ENCODE results near the gene PTPRK.

Gene PTPRK

GRCh38 chr6:127998985-127999384, 521.4 kb downstream of the PTPRK start:
- H3K18ac ChIP-seq (ENCODE audit: low read length): no peak overlapping the region

GRCh38 chr6:127997496-127998164, 522.8 kb downstream of the PTPRK start:
- Histone ChIP-seq H2BK15ac (ENCODE audit: low read length) (no peak overlapping the region), H2AK5ac (ENCODE audit: low read depth, low read length) (no peak overlapping the region), H2BK12ac (ENCODE audit: low read length) (no peak overlapping the region), H3K79me1 (ENCODE audit: low read depth, low read length) (no peaks in the 10 kb centered on the region), H4K91ac (ENCODE audit: low read depth, low read length, poor library complexity) (no peak overlapping the region), H3K23ac (ENCODE audit: low read depth, low read length, poor library complexity) (no peak overlapping the region), H3K4me2 (ENCODE audit: insufficient read depth, low read length, poor library complexity, severe bottlenecking) (no peak overlapping the region), H3K9me3 (replicated peaks in 1 of 2; ENCODE audit: control insufficient read depth in 2 of 2, insufficient read depth in 1 of 2, low read depth in 1 of 2, low read length in 2 of 2) (no peaks in the 10 kb centered on the region), H3K18ac (ENCODE audit: low read length) (no peak overlapping the region), H3K27me3 (ENCODE audit: control insufficient read depth in 3 of 3, insufficient read depth in 3 of 3, low read depth in 1 of 3, low read length in 3 of 3) (no peaks in the 10 kb centered on the region), H3K36me3 (replicated peaks in 1 of 2; ENCODE audit: control insufficient read depth in 2 of 2, insufficient read depth in 2 of 2, low read length in 2 of 2) (peaks cover 0 to 3% of the 10 kb centered on the region in 2 donors), H3K27ac (replicated peaks; ENCODE audit: low read length) (no peak overlapping the region), H4K8ac (ENCODE audit: low read depth, low read length) (no peak overlapping the region), H2AFZ (ENCODE audit: low read length) (no peak overlapping the region), H2BK5ac (ENCODE audit: low read length) (no peak overlapping the region), H3K14ac (ENCODE audit: low read length) (no peak overlapping the region), H3K9ac (ENCODE audit: low read depth, low read length, poor library complexity) (no peak overlapping the region), H3K4me3 (ENCODE audit: low read length in 2 of 2) (no peak overlapping the region), H3K4ac (ENCODE audit: low read length) (no peak overlapping the region), H2BK120ac (ENCODE audit: low read depth, low read length) (no peak overlapping the region), H3K4me1 (ENCODE audit: control insufficient read depth in 2 of 2, insufficient read depth in 1 of 2, low read depth in 1 of 2, low read length in 2 of 2) (no peaks in the 10 kb centered on the region)
- WGBS, 2 donors (ENCODE audit: extremely low coverage in 2 of 2, insufficient read length in 2 of 2, insufficient replicate concordance in 1 of 2): no CpG with 5 or more reads among the region's 3 CpGs
- no peak for DNase-seq (ENCODE audit: low spot score)

More at GRCh38 chr6:127998985-127999384, 521.4 kb downstream of the PTPRK start:
- WGBS, 2 donors (ENCODE audit: extremely low coverage in 2 of 2, insufficient read length in 2 of 2, insufficient replicate concordance in 1 of 2): no CpG with 5 or more reads among the region's 4 CpGs
- no peak overlapping the region for H3K9ac ChIP-seq (ENCODE audit: low read depth, low read length, poor library complexity)
- H2BK120ac ChIP-seq (ENCODE audit: low read depth, low read length): no peak overlapping the region
- no peak for DNase-seq (ENCODE audit: low spot score)
- no peak overlapping the region for H3K14ac ChIP-seq (ENCODE audit: low read length)
- H3K4me2 ChIP-seq (ENCODE audit: insufficient read depth, low read length, poor library complexity, severe bottlenecking): no peak overlapping the region
- no peaks in the 10 kb centered on the region for H3K27me3 ChIP-seq (ENCODE audit: control insufficient read depth in 3 of 3, insufficient read depth in 3 of 3, low read depth in 1 of 3, low read length in 3 of 3)
- no peak overlapping the region for H2AK5ac ChIP-seq (ENCODE audit: low read depth, low read length)
- no peak overlapping the region for H2BK12ac ChIP-seq (ENCODE audit: low read length)
- H3K4me1 ChIP-seq (ENCODE audit: control insufficient read depth in 2 of 2, insufficient read depth in 1 of 2, low read depth in 1 of 2, low read length in 2 of 2): no peaks in the 10 kb centered on the region
- no peak overlapping the region for H2AFZ ChIP-seq (ENCODE audit: low read length)
- no peak overlapping the region for H3K4ac ChIP-seq (ENCODE audit: low read length)
- no peak overlapping the region for H4K91ac ChIP-seq (ENCODE audit: low read depth, low read length, poor library complexity)
- H4K8ac ChIP-seq (ENCODE audit: low read depth, low read length): no peak overlapping the region
- H2BK5ac ChIP-seq (ENCODE audit: low read length): no peak overlapping the region
- no peak overlapping the region for H2BK15ac ChIP-seq (ENCODE audit: low read length)
- no peak overlapping the region for H3K27ac ChIP-seq (replicated peaks; ENCODE audit: low read length)
- peaks cover 0 to 3% of the 10 kb centered on the region in 2 donors for H3K36me3 ChIP-seq (replicated peaks in 1 of 2; ENCODE audit: control insufficient read depth in 2 of 2, insufficient read depth in 2 of 2, low read length in 2 of 2)
- H3K4me3 ChIP-seq (ENCODE audit: low read length in 2 of 2): no peak overlapping the region
- no peaks in the 10 kb centered on the region for H3K9me3 ChIP-seq (replicated peaks in 1 of 2; ENCODE audit: control insufficient read depth in 2 of 2, insufficient read depth in 1 of 2, low read depth in 1 of 2, low read length in 2 of 2)
- H3K23ac ChIP-seq (ENCODE audit: low read depth, low read length, poor library complexity): no peak overlapping the region
- H3K79me1 ChIP-seq (ENCODE audit: low read depth, low read length): no peaks in the 10 kb centered on the region

- H3K14ac ChIP-seq (ENCODE audit: low read length): no peak overlapping the region
- H3K9ac ChIP-seq (ENCODE audit: low read depth, low read length, poor library complexity): no peak overlapping the region
- no peak overlapping the region for H2AFZ ChIP-seq (ENCODE audit: low read length)
- no peaks in the 10 kb centered on the region for H3K9me3 ChIP-seq (replicated peaks in 1 of 2; ENCODE audit: control insufficient read depth in 2 of 2, insufficient read depth in 1 of 2, low read depth in 1 of 2, low read length in 2 of 2)
- no peak overlapping the region for H3K4me2 ChIP-seq (ENCODE audit: insufficient read depth, low read length, poor library complexity, severe bottlenecking)
- H2BK15ac ChIP-seq (ENCODE audit: low read length): no peak overlapping the region
- no peak overlapping the region for H2BK12ac ChIP-seq (ENCODE audit: low read length)
- H3K23ac ChIP-seq (ENCODE audit: low read depth, low read length, poor library complexity): no peak overlapping the region
- H3K27ac ChIP-seq (replicated peaks; ENCODE audit: low read length): no peak overlapping the region
- no peak overlapping the region for H3K4ac ChIP-seq (ENCODE audit: low read length)
- H4K8ac ChIP-seq (ENCODE audit: low read depth, low read length): no peak overlapping the region
- H2BK120ac ChIP-seq (ENCODE audit: low read depth, low read length): no peak overlapping the region
- H3K36me3 ChIP-seq (replicated peaks in 1 of 2; ENCODE audit: control insufficient read depth in 2 of 2, insufficient read depth in 2 of 2, low read length in 2 of 2): peaks cover 0 to 3% of the 10 kb centered on the region in 2 donors
- H3K18ac ChIP-seq (ENCODE audit: low read length): no peak overlapping the region
- no peak overlapping the region for H2BK5ac ChIP-seq (ENCODE audit: low read length)
- H3K4me1 ChIP-seq (ENCODE audit: control insufficient read depth in 2 of 2, insufficient read depth in 1 of 2, low read depth in 1 of 2, low read length in 2 of 2): no peaks in the 10 kb centered on the region
- no peaks in the 10 kb centered on the region for H3K27me3 ChIP-seq (ENCODE audit: control insufficient read depth in 3 of 3, insufficient read depth in 3 of 3, low read depth in 1 of 3, low read length in 3 of 3)
- H2AK5ac ChIP-seq (ENCODE audit: low read depth, low read length): no peak overlapping the region
- no peak overlapping the region for H4K91ac ChIP-seq (ENCODE audit: low read depth, low read length, poor library complexity)
- no CpG with 5 or more reads among the region's 3 CpGs for WGBS, 2 donors (ENCODE audit: extremely low coverage in 2 of 2, insufficient read length in 2 of 2, insufficient replicate concordance in 1 of 2)
- DNase-seq (ENCODE audit: low spot score): no peak
- H3K79me1 ChIP-seq (ENCODE audit: low read depth, low read length): no peaks in the 10 kb centered on the region
- no peak overlapping the region for H3K4me3 ChIP-seq (ENCODE audit: low read length in 2 of 2)
Observed at GRCh38 chr6:127996925-127997324, 523.5 kb downstream of the PTPRK start.

- H3K14ac ChIP-seq (ENCODE audit: low read length): no peak overlapping the region
- no peak overlapping the region for H2AK5ac ChIP-seq (ENCODE audit: low read depth, low read length)
- H3K9ac ChIP-seq (ENCODE audit: low read depth, low read length, poor library complexity): no peak overlapping the region
- no peak overlapping the region for H3K4ac ChIP-seq (ENCODE audit: low read length)
- no peak overlapping the region for H4K8ac ChIP-seq (ENCODE audit: low read depth, low read length)
- no peak overlapping the region for H2BK15ac ChIP-seq (ENCODE audit: low read length)
- no peak overlapping the region for H2BK5ac ChIP-seq (ENCODE audit: low read length)
- H3K27ac ChIP-seq (replicated peaks; ENCODE audit: low read length): no peak overlapping the region
- WGBS, 2 donors (ENCODE audit: extremely low coverage in 2 of 2, insufficient read length in 2 of 2, insufficient replicate concordance in 1 of 2): no CpG with 5 or more reads among the region's 1 CpG
- H2BK120ac ChIP-seq (ENCODE audit: low read depth, low read length): no peak overlapping the region
- peaks cover 0 to 3% of the 10 kb centered on the region in 2 donors for H3K36me3 ChIP-seq (replicated peaks in 1 of 2; ENCODE audit: control insufficient read depth in 2 of 2, insufficient read depth in 2 of 2, low read length in 2 of 2)
- no peak overlapping the region for H3K4me3 ChIP-seq (ENCODE audit: low read length in 2 of 2)
- H2BK12ac ChIP-seq (ENCODE audit: low read length): no peak overlapping the region
- no peak overlapping the region for H3K18ac ChIP-seq (ENCODE audit: low read length)
- H3K27me3 ChIP-seq (ENCODE audit: control insufficient read depth in 3 of 3, insufficient read depth in 3 of 3, low read depth in 1 of 3, low read length in 3 of 3): no peaks in the 10 kb centered on the region
- H3K9me3 ChIP-seq (replicated peaks in 1 of 2; ENCODE audit: control insufficient read depth in 2 of 2, insufficient read depth in 1 of 2, low read depth in 1 of 2, low read length in 2 of 2): no peaks in the 10 kb centered on the region
- no peak overlapping the region for H3K4me2 ChIP-seq (ENCODE audit: insufficient read depth, low read length, poor library complexity, severe bottlenecking)
- no peak for DNase-seq (ENCODE audit: low spot score)
- no peak overlapping the region for H3K23ac ChIP-seq (ENCODE audit: low read depth, low read length, poor library complexity)
- H2AFZ ChIP-seq (ENCODE audit: low read length): no peak overlapping the region
- H3K79me1 ChIP-seq (ENCODE audit: low read depth, low read length): no peaks in the 10 kb centered on the region
- no peak overlapping the region for H4K91ac ChIP-seq (ENCODE audit: low read depth, low read length, poor library complexity)
- no peaks in the 10 kb centered on the region for H3K4me1 ChIP-seq (ENCODE audit: control insufficient read depth in 2 of 2, insufficient read depth in 1 of 2, low read depth in 1 of 2, low read length in 2 of 2)
Observed at GRCh38 chr6:127992144-127992543, 528.3 kb downstream of the PTPRK start.
